Measurements from ENCODE around the gene ATG10.
A peak's percentile ranks its signal among the peaks of the same experiment; 100 is the strongest.

Gene ATG10

GRCh38 chr5:82276800-82277612 is 305.2 kb downstream of the ATG10 start:
- ATAC-seq (ENCODE audit: low read depth) = no peak
- peaks cover 33% of the 10 kb centered on the region for H3K4me1 Mint-ChIP-seq
- H3K36me3 Mint-ChIP-seq = peaks cover 20% of the 10 kb centered on the region
- H3K27ac Mint-ChIP-seq = peak overlapping the region; percentile 98
- H3K9me3 Mint-ChIP-seq = no peaks in the 10 kb centered on the region
- DNase-seq (ENCODE audit: low spot score in 2 of 2) = no peak
- H3K4me3 Mint-ChIP-seq = peak overlapping the region; percentile 96
- no peaks in the 10 kb centered on the region for H3K27me3 Mint-ChIP-seq

GRCh38 chr5:82277613-82277986 is 305.8 kb downstream of the ATG10 start:
- peak overlapping the region; percentile 98 for H3K27ac Mint-ChIP-seq
- ATAC-seq (ENCODE audit: low read depth) = peak; percentile 1
- no peaks in the 10 kb centered on the region for H3K9me3 Mint-ChIP-seq
- H3K27me3 Mint-ChIP-seq = no peaks in the 10 kb centered on the region
- peaks cover 17% of the 10 kb centered on the region for H3K36me3 Mint-ChIP-seq
- H3K4me1 Mint-ChIP-seq = peaks cover 30% of the 10 kb centered on the region
- no peak for DNase-seq (ENCODE audit: low spot score in 2 of 2)
- H3K4me3 Mint-ChIP-seq = peak overlapping the region; percentile 96

- DNase-seq (ENCODE audit: low spot score in 2 of 2) = peak; percentile 81 to 91
- Mint-ChIP-seq H3K9me3 (no peaks in the 10 kb centered on the region), H3K4me3 (peak within 1 kb of the TSS; percentile 96), H3K4me1 (peaks cover 29% of the 10 kb centered on the region), H3K27me3 (no peaks in the 10 kb centered on the region), H3K27ac (peak within 1 kb of the TSS; percentile 98), H3K36me3 (peaks cover 17% of the 10 kb centered on the region)
- peak; percentile 88 for ATAC-seq (ENCODE audit: low read depth)
Measured at GRCh38 chr5:82277987-82278710, 306.3 kb downstream of the ATG10 start, which contains the start of gene RPS23. Gene RPS23 (minus strand): TSS chr5:82278354. CDS start chr5:82278323, 31 bp downstream.

- H3K4me3 Mint-ChIP-seq = peak overlapping the region; percentile 96
- H3K27ac Mint-ChIP-seq = peak overlapping the region; percentile 98
- H3K27me3 Mint-ChIP-seq = no peaks in the 10 kb centered on the region
- peaks cover 16% of the 10 kb centered on the region for H3K36me3 Mint-ChIP-seq
- no peaks in the 10 kb centered on the region for H3K9me3 Mint-ChIP-seq
- peaks cover 23% of the 10 kb centered on the region for H3K4me1 Mint-ChIP-seq
- DNase-seq (ENCODE audit: low spot score in 2 of 2) = no peak
- no peak for ATAC-seq (ENCODE audit: low read depth)
Measured at GRCh38 chr5:82278711-82279370, 307.0 kb downstream of the ATG10 start.

GRCh38 chr5:82283893-82284292 is 312.1 kb downstream of the ATG10 start:
- H3K36me3 Mint-ChIP-seq = peaks cover 2% of the 10 kb centered on the region
- no peaks in the 10 kb centered on the region for H3K9me3 Mint-ChIP-seq
- ATAC-seq (ENCODE audit: low read depth) = no peak
- no peaks in the 10 kb centered on the region for H3K27me3 Mint-ChIP-seq
- no peak overlapping the region for H3K4me3 Mint-ChIP-seq
- no peak overlapping the region for H3K27ac Mint-ChIP-seq
- DNase-seq (ENCODE audit: low spot score in 2 of 2) = no peak
- H3K4me1 Mint-ChIP-seq = peaks cover 11% of the 10 kb centered on the region

GRCh38 chr5:82285206-82285605 is 313.4 kb downstream of the ATG10 start:
- no peak overlapping the region for H3K27ac Mint-ChIP-seq
- H3K4me1 Mint-ChIP-seq = peaks cover 7% of the 10 kb centered on the region
- DNase-seq (ENCODE audit: low spot score in 2 of 2) (no peak), ATAC-seq (ENCODE audit: low read depth) (no peak)
- H3K9me3 Mint-ChIP-seq = no peaks in the 10 kb centered on the region
- H3K36me3 Mint-ChIP-seq = peaks cover 2% of the 10 kb centered on the region
- no peaks in the 10 kb centered on the region for H3K27me3 Mint-ChIP-seq
- no peak overlapping the region for H3K4me3 Mint-ChIP-seq

- ATAC-seq (ENCODE audit: low read depth) (no peak), DNase-seq (ENCODE audit: low spot score in 2 of 2) (no peak)
- no peaks in the 10 kb centered on the region for H3K9me3 Mint-ChIP-seq
- peaks cover 5% of the 10 kb centered on the region for H3K4me1 Mint-ChIP-seq
- no peak overlapping the region for H3K4me3 Mint-ChIP-seq
- no peaks in the 10 kb centered on the region for H3K27me3 Mint-ChIP-seq
- H3K36me3 Mint-ChIP-seq = peaks cover 2% of the 10 kb centered on the region
- no peak overlapping the region for H3K27ac Mint-ChIP-seq
Measured at GRCh38 chr5:82287625-82288024, 315.8 kb downstream of the ATG10 start.

GRCh38 chr5:82290005-82290404 is 318.2 kb downstream of the ATG10 start:
- ATAC-seq (ENCODE audit: low read depth) (no peak), DNase-seq (ENCODE audit: low spot score in 2 of 2) (no peak)
- H3K27ac Mint-ChIP-seq = no peak overlapping the region
- H3K4me1 Mint-ChIP-seq = peaks cover 4% of the 10 kb centered on the region
- no peak overlapping the region for H3K4me3 Mint-ChIP-seq
- H3K27me3 Mint-ChIP-seq = no peaks in the 10 kb centered on the region
- H3K36me3 Mint-ChIP-seq = peaks cover under 1% of the 10 kb centered on the region
- no peaks in the 10 kb centered on the region for H3K9me3 Mint-ChIP-seq

- Mint-ChIP-seq H3K4me3 (no peak overlapping the region), H3K27ac (no peak overlapping the region), H3K4me1 (peaks cover 3% of the 10 kb centered on the region), H3K9me3 (no peaks in the 10 kb centered on the region), H3K36me3 (no peaks in the 10 kb centered on the region), H3K27me3 (no peaks in the 10 kb centered on the region)
- ATAC-seq (ENCODE audit: low read depth) = no peak
- DNase-seq (ENCODE audit: low spot score in 2 of 2) = no peak
Measured at GRCh38 chr5:82290908-82291307, 319.1 kb downstream of the ATG10 start.

- no peaks in the 10 kb centered on the region for H3K27me3 Mint-ChIP-seq
- H3K27ac Mint-ChIP-seq = no peak overlapping the region
- no peaks in the 10 kb centered on the region for H3K36me3 Mint-ChIP-seq
- H3K9me3 Mint-ChIP-seq = no peaks in the 10 kb centered on the region
- no peak overlapping the region for H3K4me3 Mint-ChIP-seq
- peaks cover 3% of the 10 kb centered on the region for H3K4me1 Mint-ChIP-seq
- ATAC-seq (ENCODE audit: low read depth) (no peak), DNase-seq (ENCODE audit: low spot score in 2 of 2) (no peak)
Measured at GRCh38 chr5:82291420-82291819, 319.6 kb downstream of the ATG10 start.

GRCh38 chr5:82295144-82295543 is 323.3 kb downstream of the ATG10 start:
- DNase-seq (ENCODE audit: low spot score in 2 of 2) (no peak), ATAC-seq (ENCODE audit: low read depth) (no peak)
- H3K27me3 Mint-ChIP-seq = no peaks in the 10 kb centered on the region
- peaks cover 5% of the 10 kb centered on the region for H3K4me1 Mint-ChIP-seq
- no peak overlapping the region for H3K27ac Mint-ChIP-seq
- H3K4me3 Mint-ChIP-seq = no peak overlapping the region
- H3K36me3 Mint-ChIP-seq = peaks cover 6% of the 10 kb centered on the region
- peaks cover 6% of the 10 kb centered on the region for H3K9me3 Mint-ChIP-seq

- no peaks in the 10 kb centered on the region for H3K27me3 Mint-ChIP-seq
- no peak for ATAC-seq (ENCODE audit: low read depth)
- H3K27ac Mint-ChIP-seq = no peak overlapping the region
- H3K4me3 Mint-ChIP-seq = no peak overlapping the region
- peaks cover 2% of the 10 kb centered on the region for H3K4me1 Mint-ChIP-seq
- peaks cover 6% of the 10 kb centered on the region for H3K36me3 Mint-ChIP-seq
- no peak for DNase-seq (ENCODE audit: low spot score in 2 of 2)
- peaks cover 6% of the 10 kb centered on the region for H3K9me3 Mint-ChIP-seq
Measured at GRCh38 chr5:82295959-82296531, 324.2 kb downstream of the ATG10 start.

GRCh38 chr5:82296929-82297328 is 325.1 kb downstream of the ATG10 start:
- Mint-ChIP-seq H3K36me3 (peaks cover 6% of the 10 kb centered on the region), H3K4me3 (no peak overlapping the region), H3K27me3 (no peaks in the 10 kb centered on the region), H3K4me1 (peaks cover 2% of the 10 kb centered on the region), H3K27ac (no peak overlapping the region), H3K9me3 (peaks cover 6% of the 10 kb centered on the region)
- ATAC-seq (ENCODE audit: low read depth) (no peak), DNase-seq (ENCODE audit: low spot score in 2 of 2) (no peak)

GRCh38 chr5:82297711-82298110 is 325.9 kb downstream of the ATG10 start:
- DNase-seq (ENCODE audit: low spot score in 2 of 2) (no peak), ATAC-seq (ENCODE audit: low read depth) (no peak)
- peaks cover 6% of the 10 kb centered on the region for H3K9me3 Mint-ChIP-seq
- H3K36me3 Mint-ChIP-seq = peaks cover 6% of the 10 kb centered on the region
- H3K4me3 Mint-ChIP-seq = no peak overlapping the region
- H3K27ac Mint-ChIP-seq = no peak overlapping the region
- H3K4me1 Mint-ChIP-seq = peaks cover 2% of the 10 kb centered on the region
- no peaks in the 10 kb centered on the region for H3K27me3 Mint-ChIP-seq

Measured in memory B cell (primary cell).